Measurements from ENCODE around the gene VAV2.

DNA sequence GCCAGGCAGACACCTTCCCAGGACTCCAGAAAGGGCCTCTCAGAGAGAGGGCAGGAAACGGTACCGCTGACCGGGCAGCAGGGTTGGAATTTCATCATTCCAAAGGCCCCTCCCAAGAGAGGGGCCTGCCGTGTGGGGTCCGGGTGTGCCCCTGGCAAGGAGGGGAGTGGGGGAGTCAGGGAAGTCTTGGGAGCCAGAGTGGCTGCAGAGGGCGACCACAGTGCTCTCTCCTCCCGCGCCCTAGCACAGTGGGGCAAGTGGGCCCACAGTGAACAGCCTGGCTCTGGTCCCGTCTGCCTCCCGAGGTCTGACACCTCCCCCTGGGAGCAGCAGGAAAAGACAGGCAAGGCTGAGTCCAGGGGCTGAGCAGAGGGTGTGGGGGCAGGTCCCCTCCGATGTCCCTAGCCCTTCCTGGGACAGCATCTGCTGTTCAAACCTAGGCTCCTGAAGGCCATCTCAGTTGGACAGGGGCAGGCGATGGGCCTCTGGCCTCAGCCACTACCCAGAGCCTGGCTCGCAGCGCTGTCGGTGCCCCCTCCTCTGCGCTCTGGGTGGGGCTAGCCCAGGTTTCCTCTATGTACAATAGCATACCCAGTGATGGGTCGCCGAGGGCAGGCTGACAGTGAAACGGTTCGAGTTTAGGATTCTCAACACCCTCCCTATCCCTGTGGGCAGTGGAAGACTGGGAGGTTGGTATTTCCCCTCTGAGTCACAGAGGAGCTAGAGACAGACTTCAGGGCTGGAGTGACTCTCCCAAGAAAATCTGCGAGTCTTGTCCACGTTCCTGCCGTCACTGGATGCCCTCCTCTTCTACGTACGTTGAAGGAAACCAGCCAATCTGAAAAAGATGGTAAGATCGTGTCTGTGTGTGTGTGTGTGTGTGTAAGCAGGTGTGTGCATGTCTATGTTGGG, 228.6 kb downstream of the VAV2 start:
- TF ChIP-seq, protein P1, sequence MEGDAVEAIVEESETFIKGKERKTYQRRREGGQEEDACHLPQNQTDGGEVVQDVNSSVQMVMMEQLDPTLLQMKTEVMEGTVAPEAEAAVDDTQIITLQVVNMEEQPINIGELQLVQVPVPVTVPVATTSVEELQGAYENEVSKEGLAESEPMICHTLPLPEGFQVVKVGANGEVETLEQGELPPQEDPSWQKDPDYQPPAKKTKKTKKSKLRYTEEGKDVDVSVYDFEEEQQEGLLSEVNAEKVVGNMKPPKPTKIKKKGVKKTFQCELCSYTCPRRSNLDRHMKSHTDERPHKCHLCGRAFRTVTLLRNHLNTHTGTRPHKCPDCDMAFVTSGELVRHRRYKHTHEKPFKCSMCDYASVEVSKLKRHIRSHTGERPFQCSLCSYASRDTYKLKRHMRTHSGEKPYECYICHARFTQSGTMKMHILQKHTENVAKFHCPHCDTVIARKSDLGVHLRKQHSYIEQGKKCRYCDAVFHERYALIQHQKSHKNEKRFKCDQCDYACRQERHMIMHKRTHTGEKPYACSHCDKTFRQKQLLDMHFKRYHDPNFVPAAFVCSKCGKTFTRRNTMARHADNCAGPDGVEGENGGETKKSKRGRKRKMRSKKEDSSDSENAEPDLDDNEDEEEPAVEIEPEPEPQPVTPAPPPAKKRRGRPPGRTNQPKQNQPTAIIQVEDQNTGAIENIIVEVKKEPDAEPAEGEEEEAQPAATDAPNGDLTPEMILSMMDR (IDR thresholded peaks at IDR 0.05), result no peak
- no peak for TF ChIP-seq POLR2A (IDR thresholded peaks at IDR 0.05)

All from heart left ventricle (tissue), 13 donors.